HepG2 (cell line): ENCODE measurements around the gene IFNB1. TPM values are rescaled to one million over a fixed set of nuclear protein-coding genes. Genes with fewer than 3 reads are reported as not detected.

Experiments used
- ATAC-seq: fragments of 200-7000 bp; cut with Tn5 transposase; 3 replicates; pipeline ENCODE4 v1.9.1; 2020; ENCODE audit warnings: mild to moderate bottlenecking, moderate library complexity
- BruUV-seq: library from RNA; stranded (reverse); fragments of 400-500 nt; replicated peaks from 2 replicates; lab custom pipeline; 2021; lab: Mats Ljungman, UMichigan
- CTCF ChIA-PET: fragments of 300-600 bp; formaldehyde crosslinking; extraction: SDS; loops from one replicate; lab custom pipeline; 2021; ENCODE audit warnings: low total read pairs, inconsistent platforms, low intra/inter-chr PET ratio; lab: Yijun Ruan, JAX
- POLR2A ChIA-PET: fragments of 350-600 bp; sonication (Branson Sonifier 250); formaldehyde crosslinking; loops from one replicate; lab custom pipeline; 2020; ENCODE audit warnings: antibody characterized with exemption, inconsistent platforms; lab: Yijun Ruan, JAX
- DNase-seq: peaks from one replicate; pipeline ENCODE4 v3.0.0-alpha.2; 2015; ENCODE audit warnings: low spot score
- FAIRE-seq: peaks from 3 replicates; lab custom pipeline; 2011; peaks lifted over from hg19 to GRCh38; lab: Jason Lieb, UNC
- H2AFZ ChIP-seq: one replicate; pipeline ENCODE4 v1.6.1; 2011; ENCODE audit warnings: low read length, inconsistent platforms
- H3K27ac ChIP-seq: fragments of 300-600 bp; 3 replicates; pipeline ENCODE4 v1.8.0; 2011; ENCODE audit warnings: mixed run types, mild to moderate bottlenecking, mixed read lengths, low read length, inconsistent platforms; ENCODE audit not compliant: insufficient read depth; ENCODE audit errors: extremely low read length
- H3K27me3 ChIP-seq, 2 experiments: fragments of 200-600 bp in 1 of 2; 2 replicates in 1 of 2; 3 replicates in 1 of 2; pipeline versions ENCODE4 v1.6.0 to v1.8.0; 2011; ENCODE audit warnings: low read length in 2 of 2, mild to moderate bottlenecking in 2 of 2, moderate library complexity in 2 of 2, inconsistent platforms in 1 of 2; ENCODE audit not compliant: insufficient read depth in 2 of 2, control insufficient read depth in 1 of 2
- H3K36me3 ChIP-seq, 2 experiments: fragments of 200-600 bp in 1 of 2; replicated peaks in 1 of 2; 2 replicates in 1 of 2; 3 replicates in 1 of 2; pipeline versions ENCODE4 v1.5.1 to v1.8.0; 2011; ENCODE audit warnings: low read length in 2 of 2, inconsistent platforms in 1 of 2; ENCODE audit not compliant: insufficient read depth in 2 of 2, control insufficient read depth in 1 of 2
- H3K4me1 ChIP-seq: 2 replicates; pipeline ENCODE4 v1.5.1; 2012; ENCODE audit warnings: low read length, inconsistent platforms; ENCODE audit not compliant: insufficient read depth
- H3K4me2 ChIP-seq: 2 replicates; pipeline ENCODE4 v1.6.0; 2011; ENCODE audit warnings: low read depth, low read length, inconsistent platforms
- H3K4me3 ChIP-seq, 3 experiments: fragments of 200-600 bp in 1 of 3; sonication (generic), shearing (Covaris generic) in 1 of 3; replicated peaks in 1 of 3; 2 replicates each; pipeline ENCODE4 v1.5.1; 2011 to 2016; ENCODE audit warnings: low read length in 3 of 3, inconsistent platforms in 2 of 3, low read depth in 2 of 3, mild to moderate bottlenecking in 2 of 3, control low read depth in 1 of 3, mixed read lengths in 1 of 3; ENCODE audit not compliant: insufficient read depth in 1 of 3
- H3K79me2 ChIP-seq: one replicate; pipeline ENCODE4 v1.6.1; 2011; ENCODE audit warnings: low read length, inconsistent platforms; ENCODE audit not compliant: insufficient read depth
- H3K9ac ChIP-seq: 2 replicates; pipeline ENCODE4 v1.6.0; 2011; ENCODE audit warnings: mild to moderate bottlenecking, low read depth, low read length, inconsistent platforms; ENCODE audit not compliant: insufficient read depth
- H3K9me3 ChIP-seq: 2 replicates; pipeline ENCODE4 v1.5.1; 2012; ENCODE audit warnings: mild to moderate bottlenecking, low read length
- H4K20me1 ChIP-seq: 2 replicates; pipeline ENCODE4 v1.6.0; 2011; ENCODE audit warnings: inconsistent platforms, mild to moderate bottlenecking, low read length, moderate library complexity; ENCODE audit not compliant: insufficient read depth
- CENPX ChIP-seq: sonication (generic); formaldehyde crosslinking; IDR thresholded peaks from 2 replicates; pipeline ENCODE4 v1.9.0; 2021; ENCODE audit warnings: mild to moderate bottlenecking, missing genetic modification reagents, moderate library complexity
- CERS6 ChIP-seq: sonication (generic); formaldehyde crosslinking; IDR thresholded peaks from 2 replicates; pipeline ENCODE4 v1.5.0; 2020; ENCODE audit warnings: missing genetic modification reagents
- FOXC1 ChIP-seq: sonication (generic); formaldehyde crosslinking; IDR thresholded peaks from 2 replicates; pipeline ENCODE4 v1.8.0; 2022; ENCODE audit warnings: mild to moderate bottlenecking, missing genetic modification reagents, borderline replicate concordance
- PHF5A ChIP-seq: IDR thresholded peaks from one replicate; pipeline ENCODE4 v1.6.1; 2018; ENCODE audit warnings: low read depth, missing genetic modification reagents; ENCODE audit not compliant: unreplicated experiment
- PRMT3 ChIP-seq: sonication (generic); formaldehyde crosslinking; IDR thresholded peaks from 2 replicates; pipeline ENCODE4 v1.8.1; 2022; ENCODE audit warnings: low read depth, mild to moderate bottlenecking, moderate library complexity, missing genetic modification reagents, borderline replicate concordance
- PTBP1 ChIP-seq: fragments of 200-400 bp; formaldehyde crosslinking; IDR thresholded peaks from 2 replicates; pipeline ENCODE4 v1.6.1; 2018; ENCODE audit warnings: low read length, low read depth; ENCODE audit not compliant: poor library complexity, severe bottlenecking
- RFX5 ChIP-seq: IDR thresholded peaks from 2 replicates; pipeline ENCODE4 v1.6.1; 2011; ENCODE audit warnings: low read depth, low read length, improper control_type of control experiment
- SATB2 ChIP-seq: sonication (generic); formaldehyde crosslinking; IDR thresholded peaks from 2 replicates; pipeline ENCODE4 v1.5.0; 2020; ENCODE audit warnings: missing genetic modification reagents
- SOX5 ChIP-seq: IDR thresholded peaks from 2 replicates; pipeline ENCODE4 v1.6.1; 2016; ENCODE audit warnings: borderline replicate concordance
- TRIM24 ChIP-seq: sonication (generic); formaldehyde crosslinking; IDR thresholded peaks from 2 replicates; pipeline ENCODE4 v1.8.0; 2022; ENCODE audit warnings: mild to moderate bottlenecking, missing genetic modification reagents
- ZC3H13 ChIP-seq: sonication (generic); formaldehyde crosslinking; IDR thresholded peaks from 2 replicates; pipeline ENCODE4 v1.8.1; 2023; ENCODE audit warnings: mild to moderate bottlenecking, missing genetic modification reagents, moderate library complexity
- ZNF136 ChIP-seq: sonication (generic); formaldehyde crosslinking; IDR thresholded peaks from 2 replicates; pipeline ENCODE4 v1.8.1; 2022; ENCODE audit warnings: low read depth, mild to moderate bottlenecking, moderate library complexity, missing genetic modification reagents
- ZNF20 ChIP-seq: sonication (generic); formaldehyde crosslinking; IDR thresholded peaks from 2 replicates; pipeline ENCODE4 v1.4.0; 2020; ENCODE audit warnings: mild to moderate bottlenecking, moderate library complexity, missing genetic modification reagents
- ZNF337 ChIP-seq: sonication (generic); formaldehyde crosslinking; IDR thresholded peaks from 2 replicates; pipeline ENCODE4 v1.5.1; 2020; ENCODE audit warnings: missing genetic modification reagents, low read depth, mild to moderate bottlenecking, borderline replicate concordance
- ZNF33A ChIP-seq: sonication (generic); formaldehyde crosslinking; IDR thresholded peaks from 2 replicates; pipeline ENCODE4 v1.5.1; 2020; ENCODE audit warnings: missing genetic modification reagents, mild to moderate bottlenecking, moderate library complexity, borderline replicate concordance
- ZNF34 ChIP-seq: sonication (generic); formaldehyde crosslinking; IDR thresholded peaks from 2 replicates; pipeline ENCODE4 v1.4.0; 2020; ENCODE audit warnings: mild to moderate bottlenecking, missing genetic modification reagents, borderline replicate concordance
- ZNF710 ChIP-seq: sonication (generic); formaldehyde crosslinking; IDR thresholded peaks from 2 replicates; pipeline ENCODE4 v1.5.0; 2020; ENCODE audit warnings: mild to moderate bottlenecking, missing genetic modification reagents, borderline replicate concordance
- ZSCAN31 ChIP-seq: sonication (generic); formaldehyde crosslinking; IDR thresholded peaks from 2 replicates; pipeline ENCODE4 v1.5.0; 2020; ENCODE audit warnings: low read depth, mild to moderate bottlenecking, missing genetic modification reagents
- in situ Hi-C: cut with HindIII; loops from 2 replicates; pipeline ENCODE4 v1.10.0; 2017; ENCODE audit warnings: low pct_unique_long_range_greater_than_20kb; ENCODE audit not compliant: extremely low pct_ligation_motif_present
- intact Hi-C: fragments of 100-400 bp; cut with micrococcal nuclease; formaldehyde crosslinking; loops from one replicate; pipeline ENCODE4 v1.10.0; 2022; ENCODE audit not compliant: unreplicated experiment
- polyA plus RNA-seq, 8 experiments: library from polyadenylated mRNA; depleted of rRNA in 3 of 8; stranded (reverse) in 7 of 8; unstranded in 1 of 8; fragments of >200 nt; fragmentation: Illumina TruSeq in 4 of 8; extraction: Trizol in 4 of 8; gene quantifications; 2 replicates each; pipeline versions ENCODE4 v1.2.1 to v1.2.3, GENCODE V29; 2011 to 2016; ENCODE audit warnings: low read depth in 4 of 8, missing spikeins in 1 of 8, mixed read lengths in 1 of 8; ENCODE audit not compliant: insufficient read depth in 1 of 8
- total RNA-seq, 5 experiments: library from RNA; depleted of rRNA; stranded (reverse); fragments of >200 nt; fragmentation: Illumina TruSeq; extraction: Trizol; gene quantifications; 2 replicates each; pipeline ENCODE4 v1.2.3, GENCODE V29; 2016; ENCODE audit warnings: low read depth in 1 of 5
- TF ChIP-seq, protein P1 (sequence below): sonication (generic); formaldehyde crosslinking; IDR thresholded peaks from 2 replicates; pipeline ENCODE4 v1.9.0; 2021; ENCODE audit warnings: missing genetic modification reagents, mild to moderate bottlenecking, borderline replicate concordance

IFNB1 gene
- total and polyA plus RNA-seq, 2 of the 13 experiments (the other 11 are each of a cell fraction or from before 2014, with no cell fraction given), result not detected

- DNase-seq (no peak), FAIRE-seq (no peak), ATAC-seq (no peak)
- H4K20me1 ChIP-seq, result no peaks in the 10 kb centered on the region
- BruUV-seq, result no TSS peak
- CTCF ChIA-PET, result no interaction called here
- H3K4me3 ChIP-seq, result no peak overlapping the region
- intact Hi-C loops, result no loop called here
- TF ChIP-seq ZNF34 (CRISPR knock-in tag), result no peak
- no peak for TF ChIP-seq ZNF20 (CRISPR knock-in tag)
- TF ChIP-seq ZC3H13 (CRISPR knock-in tag), result no peak
- no peak for TF ChIP-seq CENPX (CRISPR knock-in tag)
- TF ChIP-seq TRIM24 (CRISPR knock-in tag), result no peak
- no peak for TF ChIP-seq SOX5
- TF ChIP-seq ZNF33A (CRISPR knock-in tag), result no peak
- no peak for TF ChIP-seq ZNF710
- no peak for TF ChIP-seq ZNF136
- TF ChIP-seq, protein P1, sequence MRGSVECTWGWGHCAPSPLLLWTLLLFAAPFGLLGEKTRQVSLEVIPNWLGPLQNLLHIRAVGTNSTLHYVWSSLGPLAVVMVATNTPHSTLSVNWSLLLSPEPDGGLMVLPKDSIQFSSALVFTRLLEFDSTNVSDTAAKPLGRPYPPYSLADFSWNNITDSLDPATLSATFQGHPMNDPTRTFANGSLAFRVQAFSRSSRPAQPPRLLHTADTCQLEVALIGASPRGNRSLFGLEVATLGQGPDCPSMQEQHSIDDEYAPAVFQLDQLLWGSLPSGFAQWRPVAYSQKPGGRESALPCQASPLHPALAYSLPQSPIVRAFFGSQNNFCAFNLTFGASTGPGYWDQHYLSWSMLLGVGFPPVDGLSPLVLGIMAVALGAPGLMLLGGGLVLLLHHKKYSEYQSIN (CRISPR knock-in tag), result no peak
- TF ChIP-seq CERS6 (CRISPR knock-in tag), result no peak
- TF ChIP-seq RFX5, result no peak
- TF ChIP-seq FOXC1 (CRISPR knock-in tag), result no peak
- no peak for TF ChIP-seq ZNF337 (CRISPR knock-in tag)
- no peak for TF ChIP-seq ZSCAN31 (CRISPR knock-in tag)
- no peak for TF ChIP-seq PHF5A (CRISPR knock-in tag)
- TF ChIP-seq PRMT3 (CRISPR knock-in tag), result no peak
- no peak for TF ChIP-seq SATB2
- no peak for TF ChIP-seq PTBP1
- H3K79me2 ChIP-seq, result no peaks in the 10 kb centered on the region
- H2AFZ ChIP-seq, result no peak overlapping the region
- no peaks in the 10 kb centered on the region for H3K27me3 ChIP-seq
- POLR2A ChIA-PET, result no interaction called here
- H3K4me1 ChIP-seq, result no peaks in the 10 kb centered on the region
- no peak overlapping the region for H3K4me2 ChIP-seq
- in situ Hi-C loops, result no loop called here
- no peaks in the 10 kb centered on the region for H3K36me3 ChIP-seq
- no peaks in the 10 kb centered on the region for H3K9me3 ChIP-seq
- H3K9ac ChIP-seq, result no peak overlapping the region
- no peak overlapping the region for H3K27ac ChIP-seq
These were observed 17.8 kb upstream of the IFNB1 start for GRCh38 chr9:21095561-21095960.
